Measurements from ENCODE around the gene ZBTB1.

The ZBTB1 gene

DNA sequence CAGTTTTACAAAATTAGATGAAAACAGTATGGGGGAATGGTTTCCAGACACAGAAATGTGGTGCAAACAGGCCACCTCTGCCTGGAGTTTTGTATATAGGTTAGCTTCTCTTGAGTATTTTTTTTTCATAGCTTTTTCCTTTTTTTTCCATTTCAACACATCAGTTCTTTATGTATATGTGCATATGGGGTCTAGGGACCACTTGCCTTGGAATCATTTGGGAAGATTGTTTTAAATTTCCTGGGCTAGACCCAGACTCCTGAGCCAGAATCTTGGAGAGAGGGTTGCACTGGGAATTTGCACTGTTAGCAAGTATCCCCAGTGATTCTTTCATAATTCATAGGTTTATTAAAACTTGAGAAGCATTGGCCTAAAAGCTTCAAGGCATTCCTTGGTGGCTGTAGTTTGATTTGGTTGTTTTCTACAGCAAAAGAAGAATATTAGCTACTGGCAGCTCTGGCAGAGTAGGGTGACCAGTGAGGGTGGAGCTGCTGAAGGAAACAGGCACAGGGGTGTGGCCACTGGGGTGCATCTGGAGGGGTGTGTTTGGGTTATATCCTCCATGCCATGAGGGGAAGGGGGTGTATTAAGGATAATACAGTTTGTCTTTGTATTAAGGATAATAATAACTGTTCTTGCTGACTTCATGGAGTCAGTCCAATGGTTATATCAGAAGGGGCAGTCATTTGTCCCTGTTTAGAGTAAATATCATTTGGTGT is 68.0 kb downstream of the ZBTB1 start:
- DNase-seq (ENCODE audit: low spot score) = no peak

GRCh38 chr14:64573109-64573508 is 68.5 kb downstream of the ZBTB1 start:
- no peak for DNase-seq (ENCODE audit: low spot score)

Measured in AG08395 (cell line).